ACC112 (cell line): ENCODE results near the gene INPP4B.

Source experiments
- H2AFZ ChIP-seq: fragments of 200-600 bp; sonication (generic); one replicate; pipeline ENCODE4 v1.6.0; 2017; ENCODE audit warnings: antibody characterized with exemption, low read length; ENCODE audit not compliant: unreplicated experiment
- H3K27ac ChIP-seq: fragments of 200-600 bp; sonication (generic); 2 replicates; pipeline ENCODE4 v1.5.1; 2014; ENCODE audit warnings: low read depth, mild to moderate bottlenecking, antibody characterized with exemption, low read length, moderate library complexity
- H3K27me3 ChIP-seq: fragments of 200-600 bp; sonication (generic); 2 replicates; pipeline ENCODE4 v1.6.1; 2014; ENCODE audit warnings: mild to moderate bottlenecking, antibody characterized with exemption, low read length, moderate library complexity, mixed read lengths; ENCODE audit not compliant: insufficient read depth
- H3K36me3 ChIP-seq: fragments of 200-600 bp; sonication (generic); 2 replicates; pipeline ENCODE4 v1.6.1; 2016; ENCODE audit warnings: mild to moderate bottlenecking, antibody characterized with exemption, low read length, moderate library complexity, mixed read lengths; ENCODE audit not compliant: insufficient read depth
- H3K4me1 ChIP-seq: fragments of 200-600 bp; sonication (generic); one replicate; pipeline ENCODE4 v1.6.1; 2016; ENCODE audit warnings: low read length, mixed read lengths; ENCODE audit not compliant: insufficient read depth, unreplicated experiment, control insufficient read depth
- H3K4me3 ChIP-seq: fragments of 200-600 bp; sonication (generic); 2 replicates; pipeline ENCODE4 v1.5.1; 2014; ENCODE audit warnings: mild to moderate bottlenecking, low read depth, low read length
- H3K79me2 ChIP-seq: fragments of 200-600 bp; sonication (generic); one replicate; pipeline ENCODE4 v1.6.0; 2016; ENCODE audit warnings: low read length; ENCODE audit not compliant: control insufficient read depth, unreplicated experiment, insufficient read depth

Gene INPP4B

GRCh38 chr4:141999446-142000143 is 846.5 kb downstream of the INPP4B start:
- Histone ChIP-seq H3K79me2 (no peaks in the 10 kb centered on the region), H3K4me1 (no peaks in the 10 kb centered on the region), H3K4me3 (no peak overlapping the region), H3K36me3 (no peaks in the 10 kb centered on the region), H3K27ac (no peak overlapping the region), H3K27me3 (no peaks in the 10 kb centered on the region), H2AFZ (no peak overlapping the region)

- Histone ChIP-seq H3K79me2 (no peaks in the 10 kb centered on the region), H3K27ac (no peak overlapping the region), H3K36me3 (no peaks in the 10 kb centered on the region), H3K27me3 (no peaks in the 10 kb centered on the region), H3K4me1 (no peaks in the 10 kb centered on the region), H3K4me3 (no peak overlapping the region), H2AFZ (no peak overlapping the region)
Measured at GRCh38 chr4:141995056-141995455, 851.0 kb downstream of the INPP4B start.

DNA sequence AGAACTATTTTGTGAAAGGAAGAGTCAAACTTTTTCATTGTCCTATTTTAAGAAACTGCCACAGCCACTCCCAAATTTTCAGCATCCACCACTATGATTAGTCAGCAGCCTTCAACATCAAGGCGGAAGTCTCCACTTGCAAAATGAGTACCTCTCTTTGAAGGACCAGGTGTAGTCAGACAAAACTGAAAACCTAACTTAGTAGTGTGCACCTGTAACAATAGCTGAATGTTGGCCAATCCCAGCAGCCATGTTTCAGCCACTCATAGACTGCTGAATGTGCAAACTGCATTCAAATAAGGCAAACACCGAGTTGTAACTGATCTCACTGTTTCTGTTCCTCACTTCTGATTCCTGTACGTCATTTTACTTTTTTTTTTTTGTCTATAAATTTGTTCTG is 868.7 kb downstream of the INPP4B start:
- Histone ChIP-seq H3K4me3 (no peak overlapping the region), H2AFZ (no peak overlapping the region), H3K4me1 (no peaks in the 10 kb centered on the region), H3K27ac (no peak overlapping the region), H3K79me2 (no peaks in the 10 kb centered on the region), H3K36me3 (no peaks in the 10 kb centered on the region), H3K27me3 (no peaks in the 10 kb centered on the region)
